ENCODE results near the gene LTBP2. TPM values are rescaled to one million over a fixed set of nuclear protein-coding genes. Genes with fewer than 3 reads are reported as not detected.

LTBP2 gene
- total and polyA plus RNA-seq, 2 of the 8 experiments (the other 6 are each of a cell fraction or from before 2014, with no cell fraction given) = 0.48 to 0.89 TPM

GRCh38 chr14:74591899-74592298 lies 20.1 kb downstream of the LTBP2 start:
- Histone ChIP-seq H2BK120ac (replicated peaks; ENCODE audit: low read depth, low read length) (no peak overlapping the region), H2BK12ac (ENCODE audit: low read depth, low read length) (no peak overlapping the region), H3K23ac (ENCODE audit: insufficient read length) (no peak overlapping the region), H3K4me3 (ENCODE audit: extremely low read depth in 1 of 4, insufficient read depth in 2 of 4, low read depth in 3 of 4, low read length in 4 of 4) (no peak overlapping the region), H2BK20ac (ENCODE audit: low read length) (no peak overlapping the region), H3K79me2 (ENCODE audit: control insufficient read depth in 1 of 2, insufficient read depth in 2 of 2, low read length in 2 of 2) (no peaks in the 10 kb centered on the region), H3K79me1 (ENCODE audit: low read depth, low read length) (no peaks in the 10 kb centered on the region), H4K5ac (ENCODE audit: insufficient read length, low read depth, low read length) (no peak overlapping the region), H4K20me1 (replicated peaks in 1 of 2; ENCODE audit: control insufficient read depth in 1 of 2, insufficient read depth in 2 of 2, low read length in 2 of 2) (peaks cover 0 to 2% of the 10 kb centered on the region in 2 experiments), H2AFZ (ENCODE audit: low read length) (no peak overlapping the region), H3K27ac (ENCODE audit: low read depth, low read length) (no peak overlapping the region), H4K8ac (ENCODE audit: extremely low read depth, insufficient read depth, low read length) (no peak overlapping the region), H3K9me3 (ENCODE audit: insufficient read depth in 2 of 2, low read depth in 1 of 2, low read length in 1 of 2) (no peaks in the 10 kb centered on the region), H2AK5ac (ENCODE audit: low read depth, low read length) (no peak overlapping the region), H4K91ac (replicated peaks; ENCODE audit: insufficient read length, low read length) (no peak overlapping the region), H3K9ac (replicated peaks in 1 of 4; ENCODE audit: extremely low read depth in 1 of 4, low read depth in 3 of 4, low read length in 3 of 4) (no peak overlapping the region), H3K4ac (replicated peaks; ENCODE audit: insufficient read length, low read depth, low read length) (no peak overlapping the region), H2BK15ac (ENCODE audit: low read length) (no peak overlapping the region), H3K27me3 (replicated peaks in 1 of 4; ENCODE audit: control insufficient read depth in 3 of 4, extremely low read depth in 1 of 4, insufficient read depth in 3 of 4, low read length in 3 of 4) (no peaks in the 10 kb centered on the region), H3K56ac (replicated peaks; ENCODE audit: insufficient read length, low read depth, low read length) (no peak overlapping the region), H3K23me2 (ENCODE audit: low read depth, low read length) (no peaks in the 10 kb centered on the region), H2BK5ac (ENCODE audit: low read depth, low read length) (no peak overlapping the region), H3K36me3 (ENCODE audit: control insufficient read depth in 2 of 4, insufficient read depth in 4 of 4, low read length in 3 of 4) (no peaks in the 10 kb centered on the region), H3K14ac (ENCODE audit: insufficient read length) (no peak overlapping the region), H3K18ac (ENCODE audit: extremely low read depth, low read length) (no peak overlapping the region), H3K4me1 (replicated peaks in 1 of 4; ENCODE audit: control insufficient read depth in 3 of 4, insufficient read depth in 4 of 4, low read length in 3 of 4) (peaks cover 0 to 1% (median 0%) of the 10 kb centered on the region in 4 experiments; a peak in 1 of 7 replicates), H3K4me2 (ENCODE audit: insufficient read depth in 1 of 2, low read depth in 2 of 2, low read length in 2 of 2) (no peak overlapping the region)
- 89% methylated on average over 5 of the region's 5 CpGs; no CpG with 5 or more reads in 1 of the 2 experiments for WGBS, 2 experiments (ENCODE audit: extremely low coverage in 1 of 2, insufficient coverage in 1 of 2, insufficient read length in 1 of 2, insufficient replicate concordance in 2 of 2, low coverage in 1 of 2, low lambda C conversion rate in 2 of 2, missing lambda C conversion rate in 1 of 2)
- ChIA-PET POLR2A (ENCODE audit: partially characterized antibody) (no interaction called here), CTCF (ENCODE audit: partially characterized antibody) (interaction anchor here (0.5 to 20.0 kb wide), 3 partner anchors 18 to 308 kb away, joined by 3 to 176 read pairs (median 3); partner anchors contain the start of gene LTBP2)
- DNase-seq (ENCODE audit: low read depth in 1 of 2, low spot score in 2 of 2) (no peak), FAIRE-seq (no peak)
- TF ChIP-seq ATF3 (IDR thresholded peaks at IDR 0.05; ENCODE audit: insufficient read depth, low read depth, low read length) = no peak
- no peak for TF ChIP-seq EZH2 (IDR thresholded peaks at IDR 0.05; ENCODE audit: low read depth, low read length, severe bottlenecking)
- TF ChIP-seq TEAD4 (IDR thresholded peaks at IDR 0.05; ENCODE audit: low read depth, low read length) = no peak
- no peak for TF ChIP-seq PHF8 (conservative IDR thresholded peaks at IDR 0.05; ENCODE audit: low read depth, low read length)
- TF ChIP-seq SIX5 (IDR thresholded peaks at IDR 0.05; ENCODE audit: low read depth, low read length) = no peak
- TF ChIP-seq ASH2L (IDR thresholded peaks at IDR 0.05; ENCODE audit: low read length) = no peak
- no peak for TF ChIP-seq USF2 (IDR thresholded peaks at IDR 0.05; ENCODE audit: low read length)
- no peak for TF ChIP-seq KDM1A (IDR thresholded peaks at IDR 0.05; ENCODE audit: borderline replicate concordance, low read length)
- TF ChIP-seq HDAC2 (IDR thresholded peaks at IDR 0.05; ENCODE audit: borderline replicate concordance in 1 of 2, low read depth in 2 of 2, low read length in 2 of 2) = no peak
- TF ChIP-seq RNF2 (IDR thresholded peaks at IDR 0.05; ENCODE audit: borderline replicate concordance, low read depth, low read length, missing control alignments, poor library complexity, severe bottlenecking) = no peak
- no peak for TF ChIP-seq SAP30 (IDR thresholded peaks at IDR 0.05; ENCODE audit: insufficient read depth, insufficient replicate concordance, low read length)
- TF ChIP-seq POLR2A (IDR thresholded peaks at IDR 0.05; ENCODE audit: control extremely low read depth in 1 of 2, low read depth in 2 of 2, low read length in 2 of 2) = no peak

Data from H1 (cell line).